HG03280 (cell line): ENCODE measurements around the gene DUOXA1.

Source experiments
- ATAC-seq: cut with Tn5 transposase; IDR thresholded peaks from one replicate; pipeline ENCODE4 v1.9.1; 2021; ENCODE audit warnings: mild to moderate bottlenecking, moderate library complexity; ENCODE audit not compliant: unreplicated experiment

DUOXA1 gene, protein sequence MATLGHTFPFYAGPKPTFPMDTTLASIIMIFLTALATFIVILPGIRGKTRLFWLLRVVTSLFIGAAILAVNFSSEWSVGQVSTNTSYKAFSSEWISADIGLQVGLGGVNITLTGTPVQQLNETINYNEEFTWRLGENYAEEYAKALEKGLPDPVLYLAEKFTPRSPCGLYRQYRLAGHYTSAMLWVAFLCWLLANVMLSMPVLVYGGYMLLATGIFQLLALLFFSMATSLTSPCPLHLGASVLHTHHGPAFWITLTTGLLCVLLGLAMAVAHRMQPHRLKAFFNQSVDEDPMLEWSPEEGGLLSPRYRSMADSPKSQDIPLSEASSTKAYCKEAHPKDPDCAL

DNA sequence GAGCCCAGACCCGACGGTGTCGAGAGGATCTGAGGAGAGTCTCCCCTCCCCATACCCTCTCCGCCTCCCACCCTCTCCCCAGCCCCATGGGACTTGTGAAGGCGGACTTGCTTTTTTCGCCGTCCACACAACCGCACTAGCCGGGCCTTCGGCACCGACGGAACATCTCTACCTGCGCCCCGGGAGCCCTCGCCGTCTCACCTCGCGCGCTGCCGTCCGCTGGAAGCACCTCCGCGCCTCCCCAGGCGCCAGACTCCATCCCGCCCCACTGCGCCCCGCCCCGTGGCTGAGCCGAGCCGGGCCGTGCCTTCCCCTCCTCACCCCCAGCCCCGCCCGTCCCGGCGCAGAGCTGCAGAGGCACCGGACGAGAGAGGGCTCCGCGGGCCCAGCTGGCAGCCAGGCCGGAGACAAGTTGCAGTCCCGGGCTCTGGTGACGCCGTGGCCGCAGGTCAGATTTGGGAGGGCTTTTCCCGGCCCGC lies at the start of gene DUOXA1, which contains the start of gene DUOX1:
TSS of gene DUOXA1 (minus strand) at position 229 of the 479 bp plus-strand sequence. CDS start 6,865 bp downstream, outside the sequence.
TSS of gene DUOX1 (plus strand) at position 344 of the 479 bp plus-strand sequence. CDS start 1,973 bp downstream, outside the sequence.
- ATAC-seq = no peak

DNA sequence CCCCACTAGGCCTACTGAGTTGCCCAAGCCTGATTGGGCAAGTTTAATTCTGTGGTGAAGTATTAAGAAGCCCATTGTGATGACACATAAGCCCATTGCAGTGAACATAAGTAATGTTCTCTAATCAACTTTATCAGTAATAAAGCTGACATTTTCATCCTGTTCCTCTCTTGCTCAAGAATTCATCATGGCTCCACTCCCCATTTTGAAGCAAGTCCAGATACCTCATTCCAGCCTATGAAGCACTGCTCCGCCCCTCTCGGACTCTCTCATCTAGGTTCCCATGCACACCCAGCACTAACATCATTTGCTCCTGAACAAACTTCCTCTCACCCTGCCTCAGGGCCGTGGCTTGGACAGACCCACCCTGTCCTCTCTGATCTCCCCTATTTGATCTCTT lies 47.6 kb upstream of the DUOXA1 start:
- ATAC-seq = no peak

DNA sequence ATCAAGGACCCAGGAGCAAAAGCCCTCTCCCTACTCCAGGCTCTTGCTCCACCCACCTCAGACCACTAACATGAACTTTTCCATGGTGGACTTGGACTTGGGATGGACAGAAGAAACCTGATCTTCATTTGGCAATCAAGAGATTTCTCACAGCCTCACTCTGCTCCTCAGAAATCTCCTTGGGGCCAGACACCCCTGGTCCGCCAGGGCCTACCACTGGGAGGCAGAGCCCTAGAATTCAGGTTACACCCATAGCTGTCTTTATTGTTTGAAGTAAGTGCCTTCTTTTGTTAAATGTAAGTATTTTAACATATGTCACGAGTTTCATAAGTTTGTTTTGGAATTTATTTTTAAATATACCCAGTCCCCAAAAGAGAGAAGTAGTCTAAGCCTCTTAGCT lies 44.9 kb upstream of the DUOXA1 start:
- ATAC-seq = no peak

DNA sequence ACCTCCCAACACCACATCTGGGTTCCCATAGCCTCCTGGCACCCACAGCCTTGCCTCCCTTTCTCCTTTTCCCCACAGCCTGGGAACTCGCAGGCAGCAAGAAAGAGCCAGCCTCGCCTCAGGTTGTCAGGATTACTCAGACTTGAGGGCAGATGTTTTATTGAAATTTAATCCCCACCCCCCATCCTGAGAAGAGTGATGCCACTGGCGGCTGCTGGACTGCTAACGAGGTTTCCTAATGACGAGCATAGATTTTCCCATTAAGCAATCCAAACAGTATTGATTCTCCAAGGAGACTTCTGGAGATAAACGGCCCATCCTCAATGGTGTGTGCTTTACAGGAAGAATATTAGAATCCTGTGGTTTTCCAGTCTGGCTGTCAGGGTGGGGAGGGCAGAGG lies 44.4 kb upstream of the DUOXA1 start:
- no peak for ATAC-seq

DNA sequence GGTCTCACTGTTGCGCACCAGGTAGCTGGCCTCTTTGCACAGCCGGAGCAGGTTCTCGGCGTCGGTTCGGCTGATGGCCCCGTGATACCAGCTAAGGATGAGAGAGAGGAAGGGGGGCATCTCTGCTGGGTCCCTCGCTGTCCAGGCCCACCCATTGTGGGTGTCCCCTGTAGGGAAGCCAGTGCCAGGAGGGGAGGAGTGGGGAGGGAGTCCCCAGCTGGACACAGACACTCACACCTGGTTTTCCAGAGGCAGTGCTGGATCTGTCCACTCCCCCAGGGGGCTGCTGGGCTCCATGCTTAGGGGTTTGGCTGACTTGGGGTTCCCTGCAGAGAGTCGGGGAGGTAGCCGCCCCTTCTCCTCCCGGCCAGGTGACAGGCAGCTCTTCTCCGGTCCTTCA lies 42.2 kb upstream of the DUOXA1 start:
- no peak for ATAC-seq

DNA sequence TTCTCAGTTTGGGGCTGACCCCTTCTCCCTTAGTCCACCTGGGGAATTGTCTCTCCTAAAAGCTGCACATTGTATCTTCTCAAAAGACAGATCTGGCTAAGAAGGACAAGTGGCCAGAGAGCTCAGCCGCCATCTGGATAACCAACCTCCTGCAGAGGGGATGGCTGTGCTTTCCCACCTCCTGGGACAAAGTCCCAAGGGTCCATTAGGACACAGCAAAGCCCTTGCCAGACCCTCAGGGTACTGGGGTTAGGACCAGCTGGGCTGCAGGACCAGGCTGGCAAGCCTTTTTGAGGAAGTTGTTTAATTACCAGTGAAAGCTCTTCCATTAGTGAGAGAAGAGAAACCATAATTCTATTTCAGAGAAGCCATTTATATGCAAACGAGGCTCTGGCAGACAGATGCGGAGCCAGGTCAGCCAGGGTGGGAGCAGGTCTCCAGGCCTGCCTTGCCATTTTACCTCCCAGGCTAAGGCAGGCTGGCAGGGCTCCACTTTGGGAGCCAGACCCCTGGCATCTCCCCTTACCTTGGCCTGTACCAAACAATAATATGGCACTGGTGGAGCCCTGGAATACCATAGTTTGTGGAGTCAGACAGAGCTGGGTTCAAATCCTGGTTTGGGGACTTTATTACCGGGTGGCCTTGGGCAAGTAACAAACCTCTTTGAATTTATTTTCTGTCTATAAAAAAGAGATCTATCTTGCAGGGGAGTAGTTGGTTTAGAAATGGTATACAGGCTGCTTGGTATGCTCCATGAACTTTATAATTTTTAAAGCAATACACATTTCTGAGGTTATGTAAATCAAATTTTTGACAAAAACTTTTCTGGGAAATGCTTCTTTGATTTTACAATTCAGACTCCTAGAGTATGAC lies 40.2 kb upstream of the DUOXA1 start:
- ATAC-seq = no peak

DNA sequence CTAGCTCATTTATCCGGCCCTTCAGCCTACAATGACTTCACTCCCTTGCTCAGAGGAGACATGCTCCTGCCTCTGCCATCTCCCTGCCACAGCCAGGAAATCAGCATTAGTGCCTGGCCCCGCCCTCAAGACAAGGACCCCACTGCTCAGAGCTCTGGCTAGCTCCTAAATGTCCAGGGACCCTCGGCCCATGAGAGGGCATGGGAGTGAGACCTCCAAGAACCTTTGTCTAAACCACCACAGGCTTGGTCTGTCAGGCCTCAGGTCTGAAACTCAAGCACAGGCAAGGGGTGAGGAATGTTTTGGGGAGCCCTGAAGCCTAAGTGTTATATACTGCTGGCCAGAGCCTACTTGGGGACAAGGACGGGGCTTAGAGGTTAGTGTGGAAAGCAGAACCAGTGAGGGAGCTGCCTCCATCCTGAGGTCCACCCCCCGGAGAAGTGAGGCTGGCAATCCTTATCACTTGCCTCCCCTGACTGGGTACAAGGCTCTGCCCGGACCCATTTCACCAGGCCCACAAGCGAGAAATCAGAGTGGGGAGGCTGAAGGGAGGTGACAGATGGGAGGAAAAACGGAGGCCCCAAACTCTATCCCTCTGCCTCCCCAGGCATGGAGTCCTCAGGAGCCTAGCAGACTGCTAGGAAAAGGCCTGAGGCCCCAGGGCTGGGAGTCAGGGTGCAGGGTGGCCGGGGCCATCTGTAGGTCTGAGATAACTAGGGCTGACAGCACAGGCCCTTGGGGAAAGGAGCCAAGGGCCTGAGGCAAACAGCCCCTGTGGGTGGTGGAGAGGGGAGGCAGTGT lies 39.3 kb upstream of the DUOXA1 start:
- ATAC-seq = no peak

DNA sequence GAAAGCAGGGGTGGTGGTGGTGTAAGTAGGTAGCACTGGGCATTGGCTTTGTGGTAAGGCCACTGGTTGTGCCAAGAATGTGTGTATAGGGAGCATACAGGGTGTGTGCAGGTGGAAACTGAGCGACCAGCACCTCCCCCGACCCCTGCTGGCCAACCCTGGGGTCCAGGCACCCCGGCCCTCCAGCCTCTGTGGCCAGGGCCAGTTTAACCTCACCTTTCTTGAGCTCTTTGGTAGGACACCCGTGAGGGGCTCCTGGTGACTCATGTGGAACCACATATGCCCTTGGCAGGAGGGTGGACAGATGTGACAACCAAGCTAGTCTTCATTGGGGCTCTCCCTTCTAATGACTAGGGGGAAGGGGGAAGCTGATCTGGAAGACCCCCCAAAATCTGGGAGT lies 38.6 kb upstream of the DUOXA1 start:
- ATAC-seq = no peak

DNA sequence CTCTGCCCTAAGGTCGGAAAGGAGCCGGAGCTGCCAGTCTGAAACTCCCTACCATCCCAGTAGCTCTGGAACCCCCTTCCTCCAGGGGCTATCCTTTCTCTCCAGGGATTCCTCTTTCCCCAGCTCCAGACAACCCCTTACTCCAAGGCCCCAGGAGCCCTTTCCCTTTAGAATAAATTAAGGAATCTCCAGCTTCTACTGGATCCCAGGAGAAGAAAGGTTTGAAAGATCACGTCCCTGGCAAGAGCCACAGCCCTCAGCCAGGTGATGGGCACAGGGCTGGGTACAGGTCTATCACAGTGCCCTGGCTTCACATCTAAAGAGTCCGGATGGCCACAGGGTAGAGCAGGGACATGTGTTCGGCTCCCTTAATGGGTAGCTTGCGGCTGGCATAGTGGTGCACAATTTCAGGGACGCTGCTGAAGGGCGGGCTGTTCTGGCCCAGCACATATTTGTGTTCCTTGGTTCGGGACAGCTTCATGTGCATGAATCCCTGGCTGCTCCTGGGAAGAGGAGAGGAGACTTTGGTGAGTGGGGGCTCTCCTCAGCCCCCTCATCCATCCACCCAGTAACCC lies 38.0 kb upstream of the DUOXA1 start:
- no peak for ATAC-seq

DNA sequence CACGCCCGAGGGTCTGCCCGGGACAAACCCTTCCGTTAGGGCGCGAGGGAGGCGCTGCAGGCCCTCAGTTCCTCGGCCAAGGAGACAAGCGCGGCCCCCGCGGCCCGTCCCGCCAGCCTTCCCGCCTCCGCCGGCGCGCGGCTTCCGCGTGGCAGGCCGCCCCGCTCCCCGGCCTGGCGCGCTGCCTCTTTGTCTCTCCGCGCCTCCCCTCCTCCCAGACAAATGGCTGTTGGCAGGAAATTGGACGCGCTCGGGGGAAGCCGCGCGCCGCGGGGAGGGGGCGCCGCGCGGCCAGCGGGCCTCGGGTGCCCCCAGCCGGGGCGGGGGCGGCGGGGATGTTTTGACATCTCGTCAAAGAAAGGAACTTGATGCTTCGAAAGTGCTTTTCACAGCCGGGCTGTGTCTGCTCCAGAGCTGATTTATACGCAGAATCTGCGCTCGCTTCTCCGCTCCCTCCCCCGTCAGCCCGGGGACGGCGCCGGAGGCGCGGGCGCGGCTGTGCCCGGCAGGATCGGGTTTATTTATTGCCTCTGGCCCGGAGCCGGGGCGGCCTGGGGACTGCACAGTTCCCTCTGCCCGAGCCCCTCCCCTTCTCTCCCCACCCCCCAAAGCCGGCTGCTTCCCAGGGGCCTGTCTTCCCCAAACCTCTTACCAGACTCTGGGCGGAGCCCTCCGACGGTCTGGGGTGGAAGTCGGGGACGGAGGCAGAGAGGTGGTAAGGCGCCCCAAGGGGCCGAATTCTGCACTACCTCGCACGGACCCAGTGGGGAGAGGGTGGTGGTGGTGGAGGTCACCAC lies 37.4 kb upstream of the DUOXA1 start:
- ATAC-seq = peak; percentile 89

DNA sequence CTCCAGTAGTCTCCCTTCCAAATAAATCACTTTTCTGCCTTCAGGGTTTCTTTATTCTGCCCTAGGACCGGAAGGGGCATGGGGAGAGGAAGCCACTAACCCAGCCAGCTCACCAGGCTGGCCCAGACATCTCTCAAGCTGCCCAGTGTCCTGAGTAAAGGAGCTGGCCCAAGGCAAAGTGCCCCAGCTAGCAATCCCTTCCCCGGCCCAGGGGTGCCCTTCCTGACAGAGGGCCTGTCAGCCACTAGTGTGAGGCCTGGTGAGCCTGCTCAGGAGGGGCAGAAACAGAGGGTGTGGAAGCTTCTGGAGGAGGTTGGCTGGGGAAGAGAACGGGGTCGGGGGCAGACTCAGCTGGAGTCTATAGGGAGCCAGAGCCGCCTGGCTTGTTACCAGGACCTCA lies 35.9 kb upstream of the DUOXA1 start:
- ATAC-seq = no peak

DNA sequence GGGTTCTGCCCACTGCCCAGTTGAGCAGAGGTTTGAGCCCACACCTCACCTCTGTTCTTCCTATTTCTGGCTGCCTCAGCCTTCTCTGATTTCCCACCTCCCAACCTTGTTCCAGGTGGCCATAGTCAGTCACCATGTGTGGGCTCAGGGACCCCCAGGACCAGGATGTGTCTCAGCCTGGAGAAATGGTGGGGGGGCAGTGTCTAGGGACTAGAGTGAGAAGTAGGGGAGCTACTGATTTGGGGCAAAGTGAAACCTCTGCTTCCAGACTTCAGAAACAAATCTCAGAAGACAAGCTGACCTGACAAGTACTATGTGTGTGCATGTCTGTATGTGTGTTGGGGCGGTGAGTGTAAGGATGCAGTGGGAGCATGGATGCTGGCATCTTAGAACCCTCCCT lies 35.2 kb upstream of the DUOXA1 start:
- ATAC-seq = no peak

DNA sequence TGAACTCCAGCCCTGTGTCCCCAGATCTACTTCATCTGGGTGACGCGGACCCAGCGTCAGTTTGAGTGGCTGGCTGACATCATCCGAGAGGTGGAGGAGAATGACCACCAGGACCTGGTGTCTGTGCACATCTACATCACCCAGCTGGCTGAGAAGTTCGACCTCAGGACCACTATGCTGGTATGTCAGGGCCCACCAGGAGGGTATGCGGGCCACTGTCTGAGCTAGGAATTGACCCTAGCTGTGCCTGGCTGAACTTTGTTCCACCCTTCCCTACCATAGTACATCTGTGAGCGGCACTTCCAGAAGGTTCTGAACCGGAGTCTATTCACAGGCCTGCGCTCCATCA lies 33.8 kb upstream of the DUOXA1 start:
- no peak for ATAC-seq

DNA sequence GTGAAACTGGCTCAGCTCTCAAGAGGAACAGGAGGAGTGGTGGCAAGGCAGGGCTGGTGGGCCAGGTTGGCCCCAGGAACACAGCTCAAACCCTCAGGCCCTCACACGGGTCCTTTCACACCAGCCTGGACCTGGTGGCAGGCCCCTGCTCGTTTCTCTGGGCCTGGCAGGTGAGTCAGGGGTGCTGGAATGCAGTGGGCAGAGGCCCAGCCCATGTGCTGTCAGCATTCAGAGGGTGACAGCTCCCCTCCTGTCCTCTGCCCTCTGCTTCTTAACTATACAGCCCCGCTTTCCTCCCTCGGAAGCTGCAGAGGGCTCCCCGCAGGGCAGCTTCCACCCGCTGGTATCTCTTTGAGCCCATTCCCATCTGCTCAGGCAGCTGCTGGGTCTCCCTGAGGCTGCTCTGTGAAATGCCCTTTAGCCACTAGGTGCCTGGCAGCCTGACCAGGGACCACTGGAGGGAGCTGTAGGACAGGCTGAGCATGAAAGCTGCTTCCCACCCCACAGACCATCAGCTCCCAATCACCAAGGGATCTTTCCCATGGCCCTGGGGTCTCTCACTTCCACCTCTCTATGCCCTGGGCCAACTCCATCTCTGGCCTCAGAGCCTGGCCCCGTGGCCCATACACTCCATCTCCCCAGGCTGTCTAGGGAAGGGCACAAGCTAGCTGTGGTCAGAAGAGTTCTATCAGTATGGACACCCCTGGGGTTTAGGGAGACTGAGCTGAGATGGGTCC lies 33.3 kb upstream of the DUOXA1 start:
- peak; percentile 31 for ATAC-seq

DNA sequence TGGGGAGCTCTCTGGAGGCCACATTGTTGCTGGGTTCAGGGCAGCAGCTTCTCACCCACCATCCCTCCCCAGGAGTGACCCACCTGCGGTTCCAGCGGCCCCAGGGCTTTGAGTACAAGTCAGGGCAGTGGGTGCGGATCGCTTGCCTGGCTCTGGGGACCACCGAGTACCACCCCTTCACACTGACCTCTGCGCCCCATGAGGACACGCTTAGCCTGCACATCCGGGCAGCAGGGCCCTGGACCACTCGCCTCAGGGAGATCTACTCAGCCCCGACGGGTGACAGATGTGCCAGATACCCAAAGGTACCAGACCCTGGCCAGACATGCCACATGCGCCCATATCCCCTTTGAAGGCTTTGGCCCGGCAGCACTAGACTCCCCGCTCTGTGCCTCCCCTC lies 32.0 kb upstream of the DUOXA1 start:
- ATAC-seq = no peak

DNA sequence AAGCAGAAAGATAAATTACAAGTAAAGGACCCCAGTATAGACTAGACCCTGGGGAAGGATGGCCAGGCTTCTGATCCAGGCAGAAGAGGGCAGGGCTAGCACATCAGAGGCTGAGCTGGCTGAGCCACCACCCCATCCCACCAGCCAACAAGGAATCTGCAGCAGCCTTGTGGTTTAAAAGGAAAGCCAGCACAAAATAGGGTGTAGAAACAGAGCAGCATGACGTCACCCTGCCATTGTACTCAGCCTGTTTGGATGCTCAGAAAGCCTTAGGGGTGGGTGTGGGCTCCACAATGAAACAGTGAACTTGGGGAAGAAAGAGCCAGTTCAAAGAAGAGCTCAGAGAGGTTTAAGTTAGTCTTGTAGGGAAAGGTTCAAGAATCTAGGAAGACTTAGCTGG lies 28.3 kb upstream of the DUOXA1 start:
- ATAC-seq = no peak

DNA sequence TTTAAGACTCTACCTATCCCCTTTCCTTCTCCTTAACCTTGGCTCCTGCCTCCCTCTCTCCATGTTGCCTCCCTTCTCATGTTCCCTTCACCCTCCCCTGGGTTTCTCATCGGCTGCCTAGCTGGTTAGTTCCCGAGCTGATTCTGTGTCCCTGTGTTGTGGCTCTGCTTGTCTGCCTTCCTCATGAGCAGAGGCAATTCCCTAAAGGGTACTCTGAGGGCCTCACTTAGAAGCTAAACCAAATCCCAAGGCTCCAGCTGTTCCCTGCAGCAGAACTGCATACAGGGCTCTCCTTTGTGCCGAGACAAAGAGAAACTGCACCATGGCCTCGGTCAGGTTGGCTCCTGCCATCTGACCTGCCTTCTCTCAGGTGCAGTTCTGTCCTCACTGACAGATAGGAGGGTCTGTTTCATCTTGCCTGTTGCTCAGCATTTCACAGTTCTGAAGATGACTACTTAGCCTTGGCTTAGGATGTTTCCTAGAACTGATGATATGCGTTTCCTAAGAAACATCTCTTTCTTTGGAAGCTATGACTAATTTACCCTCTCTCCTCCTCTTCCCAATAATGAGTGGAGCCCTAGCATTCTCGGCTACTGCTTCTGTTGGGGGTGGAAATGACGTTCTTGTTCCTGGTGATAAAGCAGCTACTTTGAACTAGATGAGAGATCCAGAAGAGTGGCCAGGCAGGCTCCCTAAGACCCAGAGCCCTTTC lies 27.2 kb upstream of the DUOXA1 start:
- no peak for ATAC-seq

DNA sequence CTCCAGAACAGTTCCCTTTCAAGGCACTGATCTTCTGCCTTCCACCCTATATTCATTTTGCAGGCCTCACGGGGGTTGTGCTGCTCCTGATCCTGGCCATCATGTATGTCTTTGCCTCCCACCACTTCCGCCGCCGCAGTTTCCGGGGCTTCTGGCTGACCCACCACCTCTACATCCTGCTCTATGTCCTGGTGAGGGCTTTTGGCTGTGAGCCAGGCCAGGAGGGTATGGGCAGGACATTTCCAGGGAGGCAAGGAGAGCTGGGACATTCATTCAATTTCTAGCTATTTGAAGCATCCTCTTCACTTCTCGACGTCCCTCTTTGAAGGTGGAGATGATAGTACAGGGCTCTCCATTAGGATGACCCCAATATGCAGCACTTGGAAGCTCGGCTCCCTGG lies 26.1 kb upstream of the DUOXA1 start:
- no peak for ATAC-seq
